GM12874 (cell line): Measurements from ENCODE around the gene DIPK1B.

Experiments used
- CTCF ChIP-seq: IDR thresholded peaks from 2 replicates; pipeline ENCODE4 v1.5.1; 2011; ENCODE audit warnings: low read depth, mild to moderate bottlenecking, control low read depth, low read length, moderate library complexity; ENCODE audit not compliant: insufficient read depth

The DIPK1B gene

DNA sequence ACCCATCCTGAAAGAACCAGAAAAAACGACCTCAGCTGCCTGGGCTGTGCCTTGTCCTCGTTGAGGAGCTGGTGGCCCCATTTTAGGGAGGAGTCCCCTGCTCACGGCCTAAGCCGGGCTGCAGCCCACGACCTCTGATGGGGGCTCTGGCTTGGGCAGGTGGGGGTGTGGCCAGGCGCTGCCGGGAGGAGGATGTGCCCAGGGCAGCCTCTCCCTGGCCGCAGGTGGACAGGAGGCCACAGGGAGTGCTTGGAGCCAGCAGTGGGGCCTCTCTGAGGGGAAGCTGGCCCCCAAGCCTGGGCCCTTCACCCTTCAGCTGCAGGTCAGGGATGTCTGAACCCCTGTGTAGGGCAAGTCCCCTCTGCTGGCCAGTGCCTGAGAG is 2.5 kb downstream of the DIPK1B start:
- no peak for TF ChIP-seq CTCF

DNA sequence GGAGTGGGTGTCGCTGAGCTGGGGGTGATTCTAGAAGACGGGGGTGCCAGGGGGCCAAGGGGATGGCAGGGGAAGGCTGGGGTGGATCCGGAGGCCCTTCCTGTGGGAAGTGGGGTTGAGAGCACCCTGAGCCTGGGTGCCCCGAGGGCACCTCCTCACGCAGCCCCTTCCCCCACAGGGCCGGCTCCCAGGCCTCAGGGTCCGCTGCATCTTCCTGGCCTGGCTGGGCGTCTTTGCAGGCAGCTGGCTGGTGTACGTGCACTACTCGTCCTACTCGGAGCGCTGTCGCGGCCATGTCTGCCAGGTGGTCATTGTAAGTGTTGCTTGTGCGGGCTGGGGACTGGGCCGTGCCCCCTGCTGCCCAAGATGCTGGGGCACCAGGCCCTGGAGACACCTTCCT is 5.0 kb downstream of the DIPK1B start:
- no peak for TF ChIP-seq CTCF

GRCh38 chr9:136718345-136719194 is 6.2 kb downstream of the DIPK1B start:
- TF ChIP-seq CTCF, result no peak

GRCh38 chr9:136719195-136719880 is 7.0 kb downstream of the DIPK1B start:
- TF ChIP-seq CTCF, result no peak

DNA sequence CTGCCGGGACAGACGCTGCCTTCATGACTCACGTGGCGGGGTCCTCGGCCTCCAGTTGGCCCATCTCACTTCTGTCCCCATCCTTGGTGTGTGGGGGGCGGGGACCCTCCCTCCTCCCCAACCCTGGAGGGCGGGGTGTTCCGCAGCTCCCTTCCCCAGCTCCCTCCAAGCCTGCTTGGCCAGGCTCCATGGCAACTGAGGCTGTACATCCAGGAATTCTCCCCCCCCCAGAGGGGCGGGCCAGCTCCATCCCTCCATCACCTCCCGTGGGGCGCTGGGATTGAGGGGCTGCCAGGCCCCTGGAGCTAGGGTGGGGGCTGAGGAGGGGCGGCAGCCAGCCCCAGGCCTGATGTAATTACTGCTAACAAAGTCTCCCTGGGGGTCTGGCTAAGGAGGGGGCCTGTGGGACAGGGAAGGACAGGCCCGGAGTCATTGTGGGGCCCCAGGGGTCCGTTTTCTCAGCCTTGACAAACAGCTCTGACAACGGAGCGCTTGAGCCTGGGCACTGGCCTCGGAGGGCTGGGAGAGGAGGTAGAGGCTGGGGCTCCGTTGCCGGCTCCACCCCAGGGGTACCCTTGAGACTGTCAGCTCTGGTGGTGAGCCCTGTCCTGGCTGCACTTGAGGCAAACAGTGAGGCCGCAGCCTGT is 8.0 kb downstream of the DIPK1B start:
- no peak for TF ChIP-seq CTCF

- no peak for TF ChIP-seq CTCF
Measured at GRCh38 chr9:136720898-136721338, 8.5 kb downstream of the DIPK1B start.

- no peak for TF ChIP-seq CTCF
Measured at GRCh38 chr9:136721339-136722092, 9.1 kb downstream of the DIPK1B start.
